H1 (cell line): Measurements from ENCODE around the gene GPX7. TPM values are rescaled to one million over a fixed set of nuclear protein-coding genes. Genes with fewer than 3 reads are reported as not detected.

Experiments used
- BACH1 ChIP-seq: IDR thresholded peaks from 2 replicates; pipeline ENCODE4 v1.6.1; 2012; ENCODE audit warnings: low read length, improper control_type of control experiment
- EZH2 ChIP-seq: fragments of 200-600 bp; sonication (generic); IDR thresholded peaks from 2 replicates; pipeline ENCODE4 v1.7.1; 2012; ENCODE audit warnings: low read depth, mild to moderate bottlenecking, moderate library complexity, low read length, inconsistent platforms; ENCODE audit not compliant: severe bottlenecking
- KDM4A ChIP-seq: IDR thresholded peaks from one replicate; pipeline ENCODE4 v1.7.1; 2012; ENCODE audit warnings: low read depth, mild to moderate bottlenecking, moderate library complexity, low read length, inconsistent platforms; ENCODE audit not compliant: severe bottlenecking
- POLR2AphosphoS5 ChIP-seq: IDR thresholded peaks from 2 replicates; pipeline ENCODE4 v1.6.1; 2011; ENCODE audit warnings: low read depth, low read length
- TAF1 ChIP-seq: IDR thresholded peaks from 2 replicates; pipeline ENCODE4 v1.6.1; 2011; ENCODE audit warnings: mild to moderate bottlenecking, low read depth, low read length
- TBP ChIP-seq: IDR thresholded peaks from 2 replicates; pipeline ENCODE4 v1.6.1; 2011; ENCODE audit warnings: low read depth, low read length, improper control_type of control experiment
- TEAD4 ChIP-seq: IDR thresholded peaks from 2 replicates; pipeline ENCODE4 v1.6.1; 2012; ENCODE audit warnings: low read depth, low read length, inconsistent platforms, mixed read lengths
- polyA plus RNA-seq, 7 experiments: library from polyadenylated mRNA; depleted of rRNA in 3 of 7; stranded (reverse) in 5 of 7; unstranded in 2 of 7; fragments of >200 nt in 5 of 7; fragments of 200-250 nt in 2 of 7; gene quantifications; 1 replicate in 5 of 7; 2 replicates in 1 of 7; 4 replicates in 1 of 7; pipeline versions ENCODE4 v1.2.1 to v1.2.3, GENCODE V29; 2011 to 2013; ENCODE audit warnings: missing spikeins in 2 of 7, mixed read lengths in 2 of 7
- total RNA-seq: library from RNA; stranded (reverse); fragmentation: NEBNext Ultra II Directional; extraction: Animal tissue kit (Norgen Biotek cat#: 25700); gene quantifications from 2 replicates; pipeline ENCODE4 v1.2.1, GENCODE V29; 2021
- TF ChIP-seq, protein P1 (sequence below): IDR thresholded peaks from 2 replicates; pipeline ENCODE4 v1.6.1; 2012; ENCODE audit warnings: inconsistent platforms

Gene GPX7
- total and polyA plus RNA-seq, 2 of the 8 experiments (the other 6 are each of a cell fraction or from before 2014, with no cell fraction given), result 13.0 to 37.5 TPM

DNA sequence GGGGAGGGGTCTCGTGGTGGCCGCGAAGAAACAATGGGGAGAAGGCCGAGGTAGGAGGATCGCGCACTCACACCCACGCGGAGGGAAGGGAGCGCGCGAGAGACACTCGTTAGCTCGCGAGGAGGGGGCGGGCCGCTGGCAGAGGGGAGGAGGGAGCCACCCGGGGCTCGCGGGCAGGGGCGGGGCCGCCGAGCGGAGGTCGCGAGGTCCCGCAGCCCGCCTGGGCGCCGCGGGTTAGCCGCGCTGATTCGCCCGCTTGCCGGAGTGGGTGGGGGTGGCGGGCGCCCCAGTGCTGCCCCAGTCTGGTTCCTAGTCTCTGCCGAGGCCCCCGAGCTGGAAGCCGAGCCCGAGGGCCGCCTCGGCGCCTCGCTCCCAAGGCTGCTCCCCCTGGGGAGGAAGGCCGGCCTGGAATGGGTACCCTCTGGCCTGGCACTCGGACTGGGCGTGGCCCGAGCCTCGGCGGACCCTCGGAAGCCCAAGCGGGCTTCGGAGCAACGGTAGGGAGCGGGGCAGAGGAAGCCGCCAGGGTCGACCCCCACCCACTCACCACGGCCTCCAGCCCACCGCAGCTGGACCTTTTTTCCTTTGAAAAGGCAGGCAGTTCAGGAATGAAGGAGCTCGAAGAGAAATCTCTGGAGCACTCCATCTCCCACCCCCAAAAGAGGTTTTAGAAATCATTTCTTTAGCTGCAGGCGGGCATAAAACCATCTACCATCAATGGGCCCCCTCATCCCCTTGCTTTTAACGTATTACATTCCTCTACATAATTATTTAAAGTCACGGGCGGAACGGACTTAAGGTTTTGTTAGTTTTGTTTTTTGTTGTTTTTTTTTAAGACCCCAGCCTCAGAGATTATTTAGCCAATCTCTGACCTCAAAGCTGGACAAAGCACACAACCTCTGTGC is 48.6 kb upstream of the GPX7 start (continued):
- TF ChIP-seq KDM4A (peak; percentile 31), TBP (peak; percentile 52; the same call in 1 of the 2 replicates), EZH2 (no peak), POLR2AphosphoS5 (peak; percentile 39; the same call in 1 of the 2 replicates), TEAD4 (no peak), BACH1 (peak; percentile 51; the same call in 1 of the 2 replicates), TAF1 (peak; percentile 81)
- TF ChIP-seq, protein P1, sequence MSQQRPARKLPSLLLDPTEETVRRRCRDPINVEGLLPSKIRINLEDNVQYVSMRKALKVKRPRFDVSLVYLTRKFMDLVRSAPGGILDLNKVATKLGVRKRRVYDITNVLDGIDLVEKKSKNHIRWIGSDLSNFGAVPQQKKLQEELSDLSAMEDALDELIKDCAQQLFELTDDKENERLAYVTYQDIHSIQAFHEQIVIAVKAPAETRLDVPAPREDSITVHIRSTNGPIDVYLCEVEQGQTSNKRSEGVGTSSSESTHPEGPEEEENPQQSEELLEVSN, result no peak
